A375 (cell line): ENCODE data around the gene CHAD. TPM values are rescaled to one million over a fixed set of nuclear protein-coding genes. Genes with fewer than 3 reads are reported as not detected.

Experiments used
- total RNA-seq: library from RNA; depleted of rRNA; stranded (reverse); fragments of >200 nt; shearing (Covaris generic); gene quantifications from 2 replicates; pipeline ENCODE4 v1.2.3, GENCODE V29; 2014; rRNA removed

The CHAD gene, protein sequence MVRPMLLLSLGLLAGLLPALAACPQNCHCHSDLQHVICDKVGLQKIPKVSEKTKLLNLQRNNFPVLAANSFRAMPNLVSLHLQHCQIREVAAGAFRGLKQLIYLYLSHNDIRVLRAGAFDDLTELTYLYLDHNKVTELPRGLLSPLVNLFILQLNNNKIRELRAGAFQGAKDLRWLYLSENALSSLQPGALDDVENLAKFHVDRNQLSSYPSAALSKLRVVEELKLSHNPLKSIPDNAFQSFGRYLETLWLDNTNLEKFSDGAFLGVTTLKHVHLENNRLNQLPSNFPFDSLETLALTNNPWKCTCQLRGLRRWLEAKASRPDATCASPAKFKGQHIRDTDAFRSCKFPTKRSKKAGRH
- total RNA-seq: not detected in 2 replicates

GRCh38 chr17:50468304-50469207 lies at the start of gene CHAD:
CHAD (minus strand) TSS chr17:50468880; CDS start chr17:50468813, 67 bp downstream.

DNA sequence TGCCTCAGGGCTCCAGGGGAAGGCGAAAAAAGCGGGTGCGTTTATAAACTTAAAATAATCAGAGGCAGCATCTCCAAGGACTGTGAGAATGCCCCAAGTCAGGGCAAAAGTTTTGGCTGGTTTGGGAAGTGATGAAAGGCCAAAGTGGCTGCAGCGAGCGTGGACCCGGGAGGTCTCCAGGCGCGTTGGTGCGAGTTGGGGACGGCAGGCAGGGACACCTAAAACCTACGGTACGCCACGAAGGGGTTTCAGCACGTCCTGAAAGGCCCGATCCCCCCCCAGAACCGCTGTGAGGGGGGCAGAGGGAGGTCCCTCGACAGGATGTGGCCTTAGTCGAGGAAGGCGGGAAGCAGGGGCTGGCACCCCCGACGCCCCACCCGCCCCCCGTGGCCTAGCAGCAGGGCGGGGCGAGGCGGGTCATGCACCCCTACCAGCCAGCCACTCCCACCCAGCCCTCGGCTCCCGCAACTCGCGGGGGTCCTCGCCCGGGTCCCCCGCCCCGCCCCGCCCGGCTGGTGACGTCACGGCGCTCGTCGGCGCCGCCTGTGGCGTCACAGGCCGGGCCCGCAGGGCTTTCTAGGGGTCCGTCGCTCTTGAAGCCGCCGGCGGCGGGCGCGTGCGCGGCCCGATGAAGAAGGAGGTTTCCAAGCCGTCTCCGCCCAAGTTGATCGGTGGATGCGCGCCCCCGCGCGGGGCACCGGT lies 39.3 kb upstream of the CHAD start, which contains the start of gene MYCBPAP:
MYCBPAP (plus strand) TSS at position 569 of the 702 bp plus-strand sequence. CDS start 236 bp downstream, outside the sequence.

DNA sequence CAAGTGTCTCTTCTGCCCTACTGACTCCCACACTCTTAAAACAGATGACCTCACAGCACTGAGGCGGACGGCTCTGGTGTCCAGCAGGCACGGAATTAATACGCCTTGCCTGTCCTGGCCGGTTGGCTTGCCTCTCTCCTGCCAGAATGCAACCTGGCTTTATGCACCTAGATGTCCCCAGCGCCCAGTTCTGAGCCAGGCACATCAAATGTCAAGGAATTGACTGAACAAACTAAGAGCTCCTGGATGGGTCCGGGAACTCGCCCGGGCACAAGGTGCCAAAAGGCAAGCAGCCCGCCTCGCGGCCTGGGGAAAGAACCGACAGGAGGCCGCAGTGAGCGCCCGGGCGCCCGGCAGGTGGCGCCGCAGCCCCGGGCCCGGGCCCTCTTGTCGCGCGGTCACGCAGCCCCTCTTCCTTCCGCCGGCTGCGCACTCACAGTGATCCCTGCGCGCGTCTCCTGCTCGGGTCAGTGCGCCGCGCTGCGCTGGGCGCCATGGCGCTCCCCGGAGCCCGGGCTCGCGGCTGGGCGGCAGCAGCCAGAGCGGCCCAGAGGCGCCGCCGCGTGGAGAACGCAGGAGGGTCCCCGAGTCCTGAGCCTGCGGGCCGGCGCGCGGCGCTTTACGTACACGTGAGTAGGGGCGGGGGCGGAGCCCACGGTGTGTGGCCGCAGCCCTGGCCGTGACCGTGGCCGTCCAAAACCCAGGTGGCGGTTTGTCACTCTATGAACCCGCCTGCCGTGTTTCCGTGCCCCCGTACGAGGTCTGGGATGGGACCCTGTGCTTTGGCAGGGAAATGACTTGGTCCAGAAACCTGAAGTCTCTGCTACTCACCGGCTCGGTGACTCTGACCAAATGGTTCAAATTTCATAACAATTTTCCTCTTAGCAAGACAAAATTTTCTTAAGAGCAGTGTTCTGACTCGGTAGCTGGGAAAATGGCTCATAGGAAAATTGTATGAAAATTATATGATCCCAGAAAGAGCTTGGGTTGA lies 10.0 kb upstream of the CHAD start, which contains the start of gene RSAD1:
RSAD1 (plus strand) TSS at position 470 of the 991 bp plus-strand sequence; CDS start at position 495, 25 bp downstream.

DNA sequence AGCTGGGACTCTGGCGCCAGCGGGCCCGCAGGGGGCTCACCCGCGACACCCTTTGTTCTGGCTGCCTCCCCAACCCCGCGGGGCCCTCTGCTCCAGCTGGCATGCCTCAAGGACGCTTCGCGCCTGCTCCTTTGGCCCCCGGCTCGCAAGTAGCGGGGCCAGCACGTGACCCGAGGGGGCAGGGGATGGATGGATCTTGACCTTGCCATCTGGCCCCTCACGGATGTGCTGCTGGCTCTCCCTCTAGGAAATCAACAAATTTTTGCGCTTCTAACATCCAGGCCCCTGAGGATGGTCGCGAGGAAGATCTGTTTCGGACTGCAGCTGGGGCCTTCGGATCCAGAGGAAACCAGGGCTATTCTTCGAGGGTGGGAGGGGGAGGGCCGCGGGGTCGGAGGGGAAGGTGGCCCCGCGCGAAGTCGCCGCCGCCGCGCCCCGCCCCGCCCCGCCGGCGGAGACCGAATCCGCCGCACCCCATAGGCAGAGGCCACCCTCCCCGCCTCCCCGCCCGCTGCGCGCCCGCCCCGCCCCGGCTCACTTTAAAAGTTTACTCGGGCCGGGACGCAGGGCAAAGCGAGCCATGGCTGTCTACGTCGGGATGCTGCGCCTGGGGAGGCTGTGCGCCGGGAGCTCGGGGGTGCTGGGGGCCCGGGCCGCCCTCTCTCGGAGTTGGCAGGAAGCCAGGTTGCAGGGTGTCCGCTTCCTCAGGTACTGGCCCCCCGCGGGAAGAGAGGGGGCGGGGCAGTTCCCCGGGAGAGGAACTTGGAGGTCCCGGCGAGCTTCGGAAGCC lies 42.8 kb downstream of the CHAD start, which contains the start of gene ACSF2:
ACSF2 (plus strand) TSS at position 537 of the 790 bp plus-strand sequence; CDS start at position 581, 44 bp downstream.

Other genes starting within 250 kb of the CHAD start
- 0.19 and 0.21 TPM in 2 replicates for gene TMEM92, start 194.4 kb downstream of the CHAD start, total RNA-seq
- 33.5 and 34.5 TPM in 2 replicates for gene XYLT2, start 122.8 kb downstream of the CHAD start, total RNA-seq
- gene MRPL27, start 95.7 kb downstream of the CHAD start, total RNA-seq: 97.8 and 107 TPM in 2 replicates
- gene EME1, start 95.7 kb downstream of the CHAD start, total RNA-seq: 27.2 and 31.6 TPM in 2 replicates
- 167 and 171 TPM in 2 replicates for gene LRRC59, start 71.4 kb downstream of the CHAD start, total RNA-seq
- gene ACSF2, start 42.7 kb downstream of the CHAD start, total RNA-seq: 16.6 and 18.0 TPM in 2 replicates
- 34.4 and 37.4 TPM in 2 replicates for gene RSAD1, start 10.0 kb upstream of the CHAD start, total RNA-seq
- gene MYCBPAP, start 39.6 kb upstream of the CHAD start, total RNA-seq: 1.7 and 2.0 TPM in 2 replicates
- gene EPN3, start 63.9 kb upstream of the CHAD start, total RNA-seq: not detected in 2 replicates
- 59.5 and 65.7 TPM in 2 replicates for gene SPATA20, start 78.3 kb upstream of the CHAD start, total RNA-seq
- 0.05 and 0.08 TPM in 2 replicates for gene CACNA1G, start 91.8 kb upstream of the CHAD start, total RNA-seq
- gene ABCC3, start 166.0 kb upstream of the CHAD start, total RNA-seq: 22.4 and 22.9 TPM in 2 replicates
- gene ANKRD40, start 239.0 kb upstream of the CHAD start, total RNA-seq: 27.5 and 32.4 TPM in 2 replicates